NT2/D1 (cell line): ENCODE measurements around the gene CD44.

ENCODE experiments used
- YY1 ChIP-seq: IDR thresholded peaks from 2 replicates; pipeline ENCODE4 v1.6.1; 2011; ENCODE audit not compliant: insufficient read length, insufficient read depth
- ZNF274 ChIP-seq: IDR thresholded peaks from 2 replicates; pipeline ENCODE4 v1.6.1; 2011; ENCODE audit warnings: mild to moderate bottlenecking, low read depth, low read length

GRCh38 chr11:35277827-35278226 is 138.9 kb downstream of the CD44 start:
- no peak for TF ChIP-seq YY1
- no peak for TF ChIP-seq ZNF274
